Calu3 (cell line): ENCODE results near the gene NQO1. TPM values are rescaled to one million over a fixed set of nuclear protein-coding genes. Genes with fewer than 3 reads are reported as not detected.

ENCODE experiments used
- BruUV-seq: library from RNA; stranded (reverse); fragments of 400-500 nt; replicated peaks from 2 replicates; lab custom pipeline; 2021; lab: Mats Ljungman, UMichigan
- CTCF ChIA-PET: fragments of 300-600 bp; sonication (Branson Sonifier 250); formaldehyde crosslinking; loops from one replicate; lab custom pipeline; 2022; ENCODE audit warnings: antibody characterized with exemption; lab: Charles Lee
- DNase-seq: peaks from one replicate; pipeline ENCODE4 v3.0.0; 2022
- H3K27ac Mint-ChIP-seq: one replicate; pipeline ENCODE4 v1.8.0; 2022; ENCODE audit warnings: mixed read lengths; ENCODE audit not compliant: unreplicated experiment
- H3K27me3 Mint-ChIP-seq: one replicate; pipeline ENCODE4 v1.8.0; 2022; ENCODE audit warnings: mixed read lengths; ENCODE audit not compliant: unreplicated experiment
- H3K36me3 Mint-ChIP-seq: one replicate; pipeline ENCODE4 v1.8.0; 2022; ENCODE audit warnings: mild to moderate bottlenecking, moderate library complexity, mixed read lengths; ENCODE audit not compliant: insufficient read depth, unreplicated experiment
- H3K4me1 Mint-ChIP-seq: one replicate; pipeline ENCODE4 v1.8.0; 2022; ENCODE audit warnings: mild to moderate bottlenecking, low read depth, mixed read lengths; ENCODE audit not compliant: unreplicated experiment
- H3K4me3 Mint-ChIP-seq: one replicate; pipeline ENCODE4 v1.8.0; 2022; ENCODE audit warnings: mild to moderate bottlenecking, low read depth, moderate library complexity, mixed read lengths; ENCODE audit not compliant: unreplicated experiment
- H3K9me3 Mint-ChIP-seq: one replicate; pipeline ENCODE4 v1.8.0; 2022; ENCODE audit warnings: low read depth, mixed read lengths; ENCODE audit not compliant: unreplicated experiment
- intact Hi-C: fragments of 100-400 bp; cut with micrococcal nuclease; formaldehyde crosslinking; loops from one replicate; pipeline ENCODE4 v1.10.0; 2022; ENCODE audit not compliant: unreplicated experiment
- total RNA-seq: library from RNA; stranded (reverse); gene quantifications from 2 replicates; pipeline ENCODE4 v1.2.3, GENCODE V29; 2022
- TF ChIP-seq, protein P1 (sequence below): fragments of 200-600 bp; IDR thresholded peaks from one replicate; pipeline ENCODE4 v1.8.0; 2022; ENCODE audit warnings: antibody characterized with exemption; ENCODE audit not compliant: unreplicated experiment

Gene NQO1
- total RNA-seq, 1 experiment from 2014 or later: 365 TPM

DNA sequence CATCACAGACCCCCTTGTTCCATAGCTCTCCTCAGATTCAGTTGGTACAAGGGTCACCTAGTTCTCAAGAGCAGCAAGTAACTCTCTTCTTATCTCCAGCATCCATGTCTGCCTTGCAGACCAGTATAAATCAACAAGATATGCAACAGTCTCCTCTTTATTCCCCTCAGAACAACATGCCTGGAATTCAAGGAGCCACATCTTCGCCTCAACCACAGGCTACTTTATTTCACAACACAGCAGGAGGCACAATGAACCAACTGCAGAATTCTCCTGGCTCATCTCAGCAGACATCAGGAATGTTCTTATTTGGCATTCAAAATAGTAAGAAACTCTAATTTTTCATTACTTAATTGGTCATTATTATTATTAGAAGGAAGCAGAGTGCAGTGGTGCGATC is 32.4 kb downstream of the NQO1 start:
- H3K27me3 Mint-ChIP-seq: no peaks in the 10 kb centered on the region
- CTCF ChIA-PET: no interaction called here
- H3K4me3 Mint-ChIP-seq: no peak overlapping the region
- TF ChIP-seq, protein P1, sequence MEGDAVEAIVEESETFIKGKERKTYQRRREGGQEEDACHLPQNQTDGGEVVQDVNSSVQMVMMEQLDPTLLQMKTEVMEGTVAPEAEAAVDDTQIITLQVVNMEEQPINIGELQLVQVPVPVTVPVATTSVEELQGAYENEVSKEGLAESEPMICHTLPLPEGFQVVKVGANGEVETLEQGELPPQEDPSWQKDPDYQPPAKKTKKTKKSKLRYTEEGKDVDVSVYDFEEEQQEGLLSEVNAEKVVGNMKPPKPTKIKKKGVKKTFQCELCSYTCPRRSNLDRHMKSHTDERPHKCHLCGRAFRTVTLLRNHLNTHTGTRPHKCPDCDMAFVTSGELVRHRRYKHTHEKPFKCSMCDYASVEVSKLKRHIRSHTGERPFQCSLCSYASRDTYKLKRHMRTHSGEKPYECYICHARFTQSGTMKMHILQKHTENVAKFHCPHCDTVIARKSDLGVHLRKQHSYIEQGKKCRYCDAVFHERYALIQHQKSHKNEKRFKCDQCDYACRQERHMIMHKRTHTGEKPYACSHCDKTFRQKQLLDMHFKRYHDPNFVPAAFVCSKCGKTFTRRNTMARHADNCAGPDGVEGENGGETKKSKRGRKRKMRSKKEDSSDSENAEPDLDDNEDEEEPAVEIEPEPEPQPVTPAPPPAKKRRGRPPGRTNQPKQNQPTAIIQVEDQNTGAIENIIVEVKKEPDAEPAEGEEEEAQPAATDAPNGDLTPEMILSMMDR: no peak
- no peaks in the 10 kb centered on the region for H3K9me3 Mint-ChIP-seq
- intact Hi-C loops: no loop called here
- H3K4me1 Mint-ChIP-seq: no peaks in the 10 kb centered on the region
- H3K27ac Mint-ChIP-seq: no peak overlapping the region
- H3K36me3 Mint-ChIP-seq: peaks cover 60% of the 10 kb centered on the region
- no peak for DNase-seq
- no TSS peak for BruUV-seq

DNA sequence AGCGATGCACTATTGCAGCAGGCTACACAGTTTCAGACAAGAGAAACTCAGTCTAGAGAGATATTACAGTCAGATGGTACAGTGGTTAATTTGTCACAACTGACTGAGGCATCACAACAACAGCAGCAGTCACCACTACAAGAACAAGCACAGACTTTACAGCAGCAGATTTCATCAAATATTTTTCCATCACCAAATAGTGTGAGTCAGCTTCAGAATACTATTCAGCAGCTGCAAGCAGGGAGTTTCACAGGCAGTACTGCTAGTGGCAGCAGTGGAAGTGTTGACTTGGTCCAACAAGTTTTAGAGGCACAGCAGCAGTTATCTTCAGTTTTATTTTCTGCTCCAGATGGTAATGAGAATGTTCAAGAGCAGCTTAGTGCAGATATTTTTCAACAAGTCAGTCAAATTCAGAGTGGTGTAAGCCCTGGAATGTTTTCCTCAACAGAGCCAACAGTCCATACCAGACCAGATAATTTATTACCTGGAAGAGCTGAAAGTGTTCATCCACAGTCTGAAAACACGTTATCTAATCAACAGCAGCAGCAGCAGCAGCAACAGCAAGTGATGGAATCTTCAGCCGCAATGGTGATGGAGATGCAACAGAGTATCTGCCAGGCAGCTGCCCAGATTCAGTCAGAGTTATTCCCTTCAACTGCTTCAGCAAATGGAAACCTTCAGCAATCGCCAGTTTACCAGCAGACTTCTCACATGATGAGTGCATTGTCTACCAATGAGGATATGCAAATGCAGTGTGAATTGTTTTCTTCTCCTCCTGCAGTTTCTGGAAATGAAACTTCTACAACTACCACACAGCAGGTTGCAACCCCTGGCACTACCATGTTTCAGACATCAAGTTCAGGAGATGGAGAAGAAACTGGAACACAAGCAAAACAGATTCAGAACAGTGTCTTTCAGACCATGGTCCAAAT is 34.1 kb downstream of the NQO1 start:
- H3K9me3 Mint-ChIP-seq: no peaks in the 10 kb centered on the region
- H3K27ac Mint-ChIP-seq: no peak overlapping the region
- TF ChIP-seq, protein P1: no peak
- intact Hi-C loops: no loop called here
- no peak for DNase-seq
- no peaks in the 10 kb centered on the region for H3K4me1 Mint-ChIP-seq
- H3K36me3 Mint-ChIP-seq: peaks cover 56% of the 10 kb centered on the region
- no peak overlapping the region for H3K4me3 Mint-ChIP-seq
- CTCF ChIA-PET: no interaction called here
- no TSS peak for BruUV-seq
- no peaks in the 10 kb centered on the region for H3K27me3 Mint-ChIP-seq

GRCh38 chr16:69688589-69688988 is 37.8 kb downstream of the NQO1 start:
- intact Hi-C loops: no loop called here
- H3K9me3 Mint-ChIP-seq: no peaks in the 10 kb centered on the region
- CTCF ChIA-PET: no interaction called here
- no peaks in the 10 kb centered on the region for H3K27me3 Mint-ChIP-seq
- H3K27ac Mint-ChIP-seq: no peak overlapping the region
- no peak for DNase-seq
- TF ChIP-seq, protein P1: no peak
- BruUV-seq: no TSS peak
- no peak overlapping the region for H3K4me3 Mint-ChIP-seq
- H3K36me3 Mint-ChIP-seq: peaks cover 63% of the 10 kb centered on the region
- H3K4me1 Mint-ChIP-seq: no peaks in the 10 kb centered on the region

DNA sequence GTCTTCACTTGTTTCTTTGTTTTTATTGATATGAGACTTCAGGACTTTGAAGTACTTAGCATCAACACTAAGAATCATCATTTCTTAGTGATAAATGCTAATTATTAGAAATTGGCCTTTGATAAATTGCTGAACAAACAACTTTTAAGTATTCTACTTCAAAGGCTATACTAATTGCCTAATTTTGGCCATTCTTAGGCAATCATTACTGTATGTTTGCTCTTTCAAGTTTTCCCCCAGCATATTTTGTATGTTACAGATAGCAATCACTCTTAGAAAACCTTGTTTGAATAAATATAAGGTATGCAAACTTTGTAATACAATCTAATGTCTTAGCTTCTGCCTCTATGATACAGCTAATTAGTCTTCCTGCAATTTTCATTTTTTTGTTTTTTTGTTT is 46.0 kb downstream of the NQO1 start:
- intact Hi-C loops: no loop called here
- Mint-ChIP-seq H3K36me3 (peaks cover 50% of the 10 kb centered on the region), H3K4me3 (no peak overlapping the region), H3K27ac (no peak overlapping the region), H3K27me3 (no peaks in the 10 kb centered on the region), H3K4me1 (no peaks in the 10 kb centered on the region), H3K9me3 (no peaks in the 10 kb centered on the region)
- TF ChIP-seq, protein P1: no peak
- no TSS peak for BruUV-seq
- DNase-seq: no peak
- CTCF ChIA-PET: interaction anchor here (0.6 kb wide), 1 partner anchor 1129 kb away, joined by 3 read pairs; no protein-coding TSS in a partner anchor
